ENCODE measurements around the gene GPR158.

GPR158 gene

DNA sequence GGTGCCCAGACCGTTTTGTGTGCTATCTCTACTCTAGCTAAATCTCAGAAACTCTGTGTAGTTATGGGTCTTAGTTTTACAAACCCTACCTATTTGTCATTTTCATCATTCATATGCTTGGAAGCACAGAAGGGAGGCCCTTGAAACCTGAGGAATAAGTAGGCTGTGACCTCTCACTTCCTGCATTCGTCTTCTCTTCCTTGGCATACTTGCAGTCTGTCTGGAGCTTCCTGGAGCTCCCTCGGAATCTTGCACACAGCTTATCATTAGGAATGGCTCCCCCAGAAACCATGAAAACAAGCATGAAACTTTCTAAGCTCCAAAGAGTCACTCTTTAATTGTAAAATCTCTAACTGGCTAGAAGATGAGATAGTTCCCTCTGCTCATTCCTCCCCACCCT, 382.3 kb downstream of the GPR158 start:
- H3K36me3 ChIP-seq (ENCODE audit: control insufficient read depth in 4 of 4, insufficient read depth in 4 of 4, low read length in 3 of 4) = no peaks in the 10 kb centered on the region
- H3K4me1 ChIP-seq (ENCODE audit: control extremely low read depth in 1 of 4, control insufficient read depth in 4 of 4, insufficient read depth in 4 of 4, low read length in 3 of 4) = no peaks in the 10 kb centered on the region
- no peaks in the 10 kb centered on the region for H3K27me3 ChIP-seq (replicated peaks in 2 of 5; ENCODE audit: control insufficient read depth in 4 of 5, insufficient read depth in 5 of 5, low read length in 4 of 5)
- H3K4me3 ChIP-seq (ENCODE audit: control insufficient read depth in 1 of 7, extremely low read depth in 1 of 7, insufficient read depth in 4 of 7, low read depth in 2 of 7, low read length in 6 of 7) = no peak overlapping the region
- ChIA-PET POLR2A (no interaction called here), CTCF (no interaction called here)
- DNase-seq = no peak
- H3K27ac ChIP-seq (ENCODE audit: insufficient read depth in 1 of 2, low read depth in 1 of 2, low read length in 2 of 2, poor library complexity in 1 of 2, severe bottlenecking in 2 of 2) = no peak overlapping the region
- no peaks in the 10 kb centered on the region for H3K9me3 ChIP-seq (ENCODE audit: control extremely low read depth in 1 of 5, control insufficient read depth in 4 of 5, insufficient read depth in 2 of 5, low read depth in 1 of 5, low read length in 4 of 5)
- WGBS (ENCODE audit: insufficient coverage) = no CpG with 5 or more reads among the region's 3 CpGs

DNA sequence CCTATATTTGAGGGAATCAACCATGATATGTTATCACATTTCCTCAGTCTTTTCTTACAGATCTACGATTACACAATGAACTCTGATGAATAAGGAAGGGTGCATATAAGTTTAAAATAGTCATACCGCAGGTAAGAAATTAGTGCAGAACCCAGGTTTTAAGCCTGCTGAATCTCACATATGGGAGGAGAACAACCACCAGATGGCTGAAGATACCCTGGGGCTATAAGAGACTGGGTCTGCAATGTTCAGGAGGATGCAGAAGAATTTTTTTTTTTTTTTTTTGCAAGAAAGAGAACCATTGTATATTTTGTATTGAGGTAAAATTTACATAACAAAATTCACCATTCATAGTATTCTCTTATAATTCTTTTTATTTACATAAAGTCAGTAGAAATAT, 387.0 kb downstream of the GPR158 start:
- Histone ChIP-seq H3K27me3 (replicated peaks in 2 of 5; ENCODE audit: control insufficient read depth in 4 of 5, insufficient read depth in 5 of 5, low read length in 4 of 5) (no peaks in the 10 kb centered on the region), H3K36me3 (ENCODE audit: control insufficient read depth in 4 of 4, insufficient read depth in 4 of 4, low read length in 3 of 4) (no peaks in the 10 kb centered on the region), H3K27ac (ENCODE audit: insufficient read depth in 1 of 2, low read depth in 1 of 2, low read length in 2 of 2, poor library complexity in 1 of 2, severe bottlenecking in 2 of 2) (no peak overlapping the region), H3K9me3 (ENCODE audit: control extremely low read depth in 1 of 5, control insufficient read depth in 4 of 5, insufficient read depth in 2 of 5, low read depth in 1 of 5, low read length in 4 of 5) (no peaks in the 10 kb centered on the region), H3K4me3 (ENCODE audit: control insufficient read depth in 1 of 7, extremely low read depth in 1 of 7, insufficient read depth in 4 of 7, low read depth in 2 of 7, low read length in 6 of 7) (no peak overlapping the region), H3K4me1 (ENCODE audit: control extremely low read depth in 1 of 4, control insufficient read depth in 4 of 4, insufficient read depth in 4 of 4, low read length in 3 of 4) (no peaks in the 10 kb centered on the region)
- no peak for DNase-seq
- ChIA-PET POLR2A (no interaction called here), CTCF (no interaction called here)
- 92% methylated on average over 1 of the region's 2 CpGs for WGBS (ENCODE audit: insufficient coverage)

DNA sequence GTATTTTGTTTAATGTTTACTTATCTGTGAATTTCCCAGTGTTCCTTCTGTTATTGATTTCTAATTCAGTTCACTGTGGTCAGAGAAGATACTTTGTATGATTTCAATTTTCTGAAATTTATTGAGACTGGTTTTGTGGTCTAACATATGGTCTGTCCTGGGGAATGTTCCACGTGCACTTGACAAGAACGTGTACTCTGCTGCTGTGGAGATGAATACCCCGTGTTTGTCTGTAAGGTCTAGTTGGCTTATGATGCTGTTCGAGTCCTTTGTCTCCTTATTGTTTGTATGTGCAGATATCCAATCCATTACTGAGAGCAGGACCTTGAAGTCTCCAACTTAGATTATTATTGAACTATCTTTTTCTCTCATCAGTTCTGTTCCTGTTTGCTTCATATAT, 387.7 kb downstream of the GPR158 start:
- ChIA-PET POLR2A (no interaction called here), CTCF (no interaction called here)
- Histone ChIP-seq H3K4me3 (ENCODE audit: control insufficient read depth in 1 of 7, extremely low read depth in 1 of 7, insufficient read depth in 4 of 7, low read depth in 2 of 7, low read length in 6 of 7) (no peak overlapping the region), H3K9me3 (ENCODE audit: control extremely low read depth in 1 of 5, control insufficient read depth in 4 of 5, insufficient read depth in 2 of 5, low read depth in 1 of 5, low read length in 4 of 5) (no peaks in the 10 kb centered on the region), H3K27me3 (replicated peaks in 2 of 5; ENCODE audit: control insufficient read depth in 4 of 5, insufficient read depth in 5 of 5, low read length in 4 of 5) (no peaks in the 10 kb centered on the region), H3K27ac (ENCODE audit: insufficient read depth in 1 of 2, low read depth in 1 of 2, low read length in 2 of 2, poor library complexity in 1 of 2, severe bottlenecking in 2 of 2) (no peak overlapping the region), H3K36me3 (ENCODE audit: control insufficient read depth in 4 of 4, insufficient read depth in 4 of 4, low read length in 3 of 4) (no peaks in the 10 kb centered on the region), H3K4me1 (ENCODE audit: control extremely low read depth in 1 of 4, control insufficient read depth in 4 of 4, insufficient read depth in 4 of 4, low read length in 3 of 4) (no peaks in the 10 kb centered on the region)
- no peak for DNase-seq
- 100% methylated on average over 3 of the region's 4 CpGs for WGBS (ENCODE audit: insufficient coverage)

DNA sequence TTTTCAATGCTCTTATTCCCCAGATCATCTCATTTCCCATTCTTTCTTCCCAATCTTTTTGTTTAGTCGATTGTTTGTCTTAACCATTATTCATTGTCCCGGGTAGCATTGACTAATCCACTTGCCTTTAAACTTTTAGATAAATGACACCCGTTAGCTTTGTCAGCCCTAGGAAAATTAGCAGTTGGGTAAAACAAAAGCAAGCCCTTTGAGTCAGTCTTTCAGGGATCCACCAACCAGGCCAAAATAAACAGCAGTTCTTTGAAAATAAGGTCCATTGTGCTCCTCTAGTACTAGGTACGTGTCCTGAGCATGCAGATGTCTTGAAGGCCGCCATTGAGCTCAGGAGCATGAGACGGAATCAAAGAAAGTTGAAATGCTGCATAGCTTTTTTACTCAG, 389.6 kb downstream of the GPR158 start:
- DNase-seq = no peak
- POLR2A ChIA-PET = no interaction called here
- Histone ChIP-seq H3K4me3 (ENCODE audit: control insufficient read depth in 1 of 7, extremely low read depth in 1 of 7, insufficient read depth in 4 of 7, low read depth in 2 of 7, low read length in 6 of 7) (no peak overlapping the region), H3K27me3 (replicated peaks in 2 of 5; ENCODE audit: control insufficient read depth in 4 of 5, insufficient read depth in 5 of 5, low read length in 4 of 5) (no peaks in the 10 kb centered on the region), H3K27ac (ENCODE audit: insufficient read depth in 1 of 2, low read depth in 1 of 2, low read length in 2 of 2, poor library complexity in 1 of 2, severe bottlenecking in 2 of 2) (no peak overlapping the region), H3K9me3 (ENCODE audit: control extremely low read depth in 1 of 5, control insufficient read depth in 4 of 5, insufficient read depth in 2 of 5, low read depth in 1 of 5, low read length in 4 of 5) (peaks cover 0 to 2% (median 0%) of the 10 kb centered on the region in 5 experiments), H3K36me3 (ENCODE audit: control insufficient read depth in 4 of 4, insufficient read depth in 4 of 4, low read length in 3 of 4) (no peaks in the 10 kb centered on the region), H3K4me1 (ENCODE audit: control extremely low read depth in 1 of 4, control insufficient read depth in 4 of 4, insufficient read depth in 4 of 4, low read length in 3 of 4) (no peaks in the 10 kb centered on the region)
- CTCF ChIA-PET = no interaction called here
- WGBS (ENCODE audit: insufficient coverage) = 83% methylated on average over 4 of the region's 6 CpGs

DNA sequence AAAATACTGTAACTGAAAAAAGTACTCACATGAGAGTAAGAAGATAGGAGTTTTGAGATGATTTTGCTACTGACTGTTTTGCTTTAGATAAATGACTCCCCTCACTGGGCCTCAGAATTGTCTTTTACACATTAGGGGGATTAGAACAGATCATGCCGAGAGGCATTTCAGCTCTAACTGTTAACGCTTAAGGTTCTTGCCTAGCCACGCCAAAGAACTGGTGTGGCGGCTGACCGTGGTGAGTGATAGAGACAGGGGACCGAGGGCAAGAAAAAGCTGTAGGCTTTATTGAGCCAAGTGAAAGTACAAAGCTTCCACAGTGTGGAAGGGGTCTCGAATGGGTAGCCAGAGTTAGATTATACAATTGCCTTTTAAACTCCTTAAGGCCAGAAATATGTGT, 390.8 kb downstream of the GPR158 start:
- Histone ChIP-seq H3K27me3 (replicated peaks in 2 of 5; ENCODE audit: control insufficient read depth in 4 of 5, insufficient read depth in 5 of 5, low read length in 4 of 5) (no peaks in the 10 kb centered on the region), H3K36me3 (ENCODE audit: control insufficient read depth in 4 of 4, insufficient read depth in 4 of 4, low read length in 3 of 4) (no peaks in the 10 kb centered on the region), H3K4me1 (ENCODE audit: control extremely low read depth in 1 of 4, control insufficient read depth in 4 of 4, insufficient read depth in 4 of 4, low read length in 3 of 4) (no peaks in the 10 kb centered on the region), H3K9me3 (ENCODE audit: control extremely low read depth in 1 of 5, control insufficient read depth in 4 of 5, insufficient read depth in 2 of 5, low read depth in 1 of 5, low read length in 4 of 5) (peaks cover 0 to 2% (median 0%) of the 10 kb centered on the region in 5 experiments), H3K27ac (ENCODE audit: insufficient read depth in 1 of 2, low read depth in 1 of 2, low read length in 2 of 2, poor library complexity in 1 of 2, severe bottlenecking in 2 of 2) (no peak overlapping the region), H3K4me3 (ENCODE audit: control insufficient read depth in 1 of 7, extremely low read depth in 1 of 7, insufficient read depth in 4 of 7, low read depth in 2 of 7, low read length in 6 of 7) (no peak overlapping the region)
- 87% methylated on average over 7 of the region's 7 CpGs for WGBS (ENCODE audit: insufficient coverage)
- DNase-seq = no peak
- POLR2A ChIA-PET = no interaction called here
- CTCF ChIA-PET = no interaction called here

DNA sequence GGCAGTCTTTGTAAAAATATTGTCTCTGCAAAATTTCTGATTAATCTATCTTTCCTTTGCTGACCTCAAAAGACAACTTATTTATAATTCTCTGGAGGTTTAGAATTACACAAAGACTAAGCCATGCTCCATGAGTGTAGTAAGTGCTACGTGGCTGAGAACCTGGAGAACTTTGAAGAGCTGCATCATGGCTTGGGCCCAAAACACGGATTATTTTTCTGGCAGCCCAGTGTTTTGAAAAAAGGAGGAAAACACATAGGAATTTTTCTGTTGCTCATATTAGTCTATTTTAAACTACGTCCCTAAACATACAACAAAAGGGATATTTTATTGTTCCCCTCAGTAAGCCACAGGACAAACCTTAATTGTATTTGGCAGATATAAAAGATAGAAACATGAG, 398.5 kb downstream of the GPR158 start:
- ChIA-PET POLR2A (no interaction called here), CTCF (no interaction called here)

DNA sequence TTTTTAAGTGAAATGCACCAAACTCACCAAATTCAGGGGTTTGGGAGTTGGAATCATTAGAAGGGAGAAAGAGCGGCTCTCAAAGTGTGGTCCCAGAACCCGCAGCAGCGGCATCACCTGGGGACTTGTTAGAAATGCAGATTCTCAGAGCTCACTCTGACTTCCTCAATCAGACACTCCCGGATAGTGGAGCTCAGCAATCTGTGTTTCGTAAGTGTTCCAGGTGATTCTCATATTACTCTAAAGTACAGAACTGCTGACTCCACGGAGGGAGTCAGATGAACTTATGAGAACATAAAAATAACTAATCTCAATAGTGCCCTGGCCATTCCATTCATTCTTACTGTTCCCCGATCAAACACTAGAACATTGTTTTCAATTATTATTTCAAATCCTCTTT, 400.5 kb downstream of the GPR158 start:
- Histone ChIP-seq H3K9me3 (ENCODE audit: control extremely low read depth in 1 of 5, control insufficient read depth in 4 of 5, insufficient read depth in 2 of 5, low read depth in 1 of 5, low read length in 4 of 5) (no peaks in the 10 kb centered on the region), H3K4me3 (ENCODE audit: control insufficient read depth in 1 of 7, extremely low read depth in 1 of 7, insufficient read depth in 4 of 7, low read depth in 2 of 7, low read length in 6 of 7) (no peak overlapping the region), H3K4me1 (ENCODE audit: control extremely low read depth in 1 of 4, control insufficient read depth in 4 of 4, insufficient read depth in 4 of 4, low read length in 3 of 4) (no peaks in the 10 kb centered on the region), H3K36me3 (ENCODE audit: control insufficient read depth in 4 of 4, insufficient read depth in 4 of 4, low read length in 3 of 4) (no peaks in the 10 kb centered on the region), H3K27me3 (replicated peaks in 2 of 5; ENCODE audit: control insufficient read depth in 4 of 5, insufficient read depth in 5 of 5, low read length in 4 of 5) (no peaks in the 10 kb centered on the region), H3K27ac (ENCODE audit: insufficient read depth in 1 of 2, low read depth in 1 of 2, low read length in 2 of 2, poor library complexity in 1 of 2, severe bottlenecking in 2 of 2) (no peak overlapping the region)
- CTCF ChIA-PET = no interaction called here
- POLR2A ChIA-PET = no interaction called here
- no peak for DNase-seq
- 71% methylated on average over 5 of the region's 7 CpGs for WGBS (ENCODE audit: insufficient coverage)

More for the DNA sequence above, 398.5 kb downstream of the GPR158 start:
- no peak for DNase-seq
- WGBS (ENCODE audit: insufficient coverage) = no CpG with 5 or more reads among the region's 3 CpGs
- no peaks in the 10 kb centered on the region for H3K9me3 ChIP-seq (ENCODE audit: control extremely low read depth in 1 of 5, control insufficient read depth in 4 of 5, insufficient read depth in 2 of 5, low read depth in 1 of 5, low read length in 4 of 5)
- H3K4me1 ChIP-seq (ENCODE audit: control extremely low read depth in 1 of 4, control insufficient read depth in 4 of 4, insufficient read depth in 4 of 4, low read length in 3 of 4) = no peaks in the 10 kb centered on the region
- no peak overlapping the region for H3K4me3 ChIP-seq (ENCODE audit: control insufficient read depth in 1 of 7, extremely low read depth in 1 of 7, insufficient read depth in 4 of 7, low read depth in 2 of 7, low read length in 6 of 7)
- H3K27me3 ChIP-seq (replicated peaks in 2 of 5; ENCODE audit: control insufficient read depth in 4 of 5, insufficient read depth in 5 of 5, low read length in 4 of 5) = no peaks in the 10 kb centered on the region
- H3K36me3 ChIP-seq (ENCODE audit: control insufficient read depth in 4 of 4, insufficient read depth in 4 of 4, low read length in 3 of 4) = no peaks in the 10 kb centered on the region
- no peak overlapping the region for H3K27ac ChIP-seq (ENCODE audit: insufficient read depth in 1 of 2, low read depth in 1 of 2, low read length in 2 of 2, poor library complexity in 1 of 2, severe bottlenecking in 2 of 2)

Measured in common myeloid progenitor, CD34-positive (primary cell).